PC-9 (cell line): ENCODE results near the gene SGMS1. TPM values are rescaled to one million over a fixed set of nuclear protein-coding genes. Genes with fewer than 3 reads are reported as not detected.

Experiments
- BruUV-seq: library from RNA; stranded (reverse); fragments of 400-500 nt; replicated peaks from 2 replicates; lab custom pipeline; 2021; lab: Mats Ljungman, UMichigan
- CTCF ChIA-PET: fragments of 300-600 bp; sonication (Branson Sonifier 250); formaldehyde crosslinking; loops from one replicate; lab custom pipeline; 2022; ENCODE audit warnings: antibody characterized with exemption; lab: Charles Lee
- POLR2A ChIA-PET: fragments of 300-600 bp; sonication (Branson Sonifier 250); formaldehyde crosslinking; loops from one replicate; lab custom pipeline; 2022; ENCODE audit warnings: antibody characterized with exemption; ENCODE audit not compliant: unreplicated experiment; lab: Charles Lee
- DNase-seq, 2 experiments: peaks; one replicate each; pipeline versions ENCODE4 v3.0.0 to v3.0.0-alpha.2; 2015 to 2022; ENCODE audit warnings: mixed read lengths in 1 of 2
- H2AFZ ChIP-seq: fragments of 200-600 bp; sonication (generic); 2 replicates; pipeline ENCODE4 v1.8.1; 2017; ENCODE audit warnings: antibody characterized with exemption
- H3F3A ChIP-seq: fragments of 200-600 bp; sonication (generic); 2 replicates; pipeline ENCODE4 v1.8.1; 2017; ENCODE audit warnings: antibody characterized with exemption, mild to moderate bottlenecking, low read depth; ENCODE audit not compliant: insufficient read depth
- H3K27ac ChIP-seq: fragments of 200-600 bp; sonication (generic); 2 replicates; pipeline ENCODE4 v1.6.1; 2016; ENCODE audit warnings: mixed run types
- H3K27me3 ChIP-seq: fragments of 200-600 bp; sonication (generic); 2 replicates; pipeline ENCODE4 v1.6.1; 2016; ENCODE audit warnings: low read depth, mixed run types; ENCODE audit not compliant: insufficient read depth
- H3K36me3 ChIP-seq: fragments of 200-600 bp; sonication (generic); 2 replicates; pipeline ENCODE4 v1.6.1; 2016; ENCODE audit warnings: low read depth, mixed run types
- H3K4me1 ChIP-seq: fragments of 200-600 bp; sonication (generic); replicated peaks from 2 replicates; pipeline ENCODE4 v1.6.1; 2016; ENCODE audit warnings: mixed run types; ENCODE audit not compliant: insufficient read depth
- H3K4me2 ChIP-seq: fragments of 200-600 bp; sonication (generic); 2 replicates; pipeline ENCODE4 v1.6.1; 2017; ENCODE audit warnings: mixed run types
- H3K4me3 ChIP-seq: fragments of 200-600 bp; sonication (generic); 2 replicates; pipeline ENCODE4 v1.6.1; 2016; ENCODE audit warnings: mixed run types
- H3K79me2 ChIP-seq: fragments of 200-600 bp; sonication (generic); 2 replicates; pipeline ENCODE4 v1.6.1; 2017; ENCODE audit warnings: low read depth, mixed run types
- H3K9me2 ChIP-seq: fragments of 200-600 bp; sonication (generic); 2 replicates; pipeline ENCODE4 v1.8.1; 2017; ENCODE audit warnings: mild to moderate bottlenecking; ENCODE audit not compliant: insufficient read depth
- H3K9me3 ChIP-seq: fragments of 200-600 bp; sonication (generic); 2 replicates; pipeline ENCODE4 v1.8.1; 2016; ENCODE audit warnings: low read depth; ENCODE audit not compliant: insufficient read depth
- H4K20me1 ChIP-seq: fragments of 200-600 bp; sonication (generic); 2 replicates; pipeline ENCODE4 v1.8.1; 2017; ENCODE audit not compliant: insufficient read depth
- EZH2 ChIP-seq: fragments of 200-600 bp; sonication (generic); IDR thresholded peaks from 2 replicates; pipeline ENCODE4 v1.8.0; 2017; ENCODE audit warnings: antibody characterized with exemption, low read depth
- intact Hi-C: fragments of 100-400 bp; cut with micrococcal nuclease; formaldehyde crosslinking; loops from one replicate; pipeline ENCODE4 v1.10.0; 2022; ENCODE audit not compliant: unreplicated experiment
- total RNA-seq: library from RNA; stranded (reverse); gene quantifications from 2 replicates; pipeline ENCODE4 v1.2.3, GENCODE V29; 2021
- TF ChIP-seq, protein P1 (sequence below): fragments of 200-600 bp; sonication (generic); conservative IDR thresholded peaks from 2 replicates; pipeline ENCODE4 v1.6.1; 2017; ENCODE audit warnings: mixed run types, antibody characterized with exemption, mild to moderate bottlenecking, moderate library complexity

SGMS1 gene
- total RNA-seq, 1 experiment from 2014 or later = 35.0 TPM

DNA sequence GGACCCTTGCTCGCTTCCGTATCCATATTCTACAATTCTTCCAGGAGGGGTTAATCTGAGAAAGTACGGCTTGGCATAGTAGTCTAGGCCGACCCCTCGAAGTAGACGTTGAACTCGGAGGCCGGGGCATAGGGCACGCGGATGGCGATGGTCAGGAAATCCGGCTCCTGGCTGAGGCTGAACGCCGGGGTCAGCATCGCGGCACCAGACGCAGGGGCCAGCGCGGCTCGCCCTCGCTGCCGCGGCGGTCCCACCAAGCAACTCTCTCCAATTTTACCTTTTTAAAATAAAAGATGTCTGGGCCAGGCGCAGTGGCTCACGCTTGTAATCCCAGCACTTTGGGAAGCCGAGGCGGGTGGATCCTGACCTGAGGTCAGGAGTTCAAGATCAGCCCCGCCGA, 7.3 kb upstream of the SGMS1 start:
- TF ChIP-seq EZH2 = no peak
- TF ChIP-seq, protein P1, sequence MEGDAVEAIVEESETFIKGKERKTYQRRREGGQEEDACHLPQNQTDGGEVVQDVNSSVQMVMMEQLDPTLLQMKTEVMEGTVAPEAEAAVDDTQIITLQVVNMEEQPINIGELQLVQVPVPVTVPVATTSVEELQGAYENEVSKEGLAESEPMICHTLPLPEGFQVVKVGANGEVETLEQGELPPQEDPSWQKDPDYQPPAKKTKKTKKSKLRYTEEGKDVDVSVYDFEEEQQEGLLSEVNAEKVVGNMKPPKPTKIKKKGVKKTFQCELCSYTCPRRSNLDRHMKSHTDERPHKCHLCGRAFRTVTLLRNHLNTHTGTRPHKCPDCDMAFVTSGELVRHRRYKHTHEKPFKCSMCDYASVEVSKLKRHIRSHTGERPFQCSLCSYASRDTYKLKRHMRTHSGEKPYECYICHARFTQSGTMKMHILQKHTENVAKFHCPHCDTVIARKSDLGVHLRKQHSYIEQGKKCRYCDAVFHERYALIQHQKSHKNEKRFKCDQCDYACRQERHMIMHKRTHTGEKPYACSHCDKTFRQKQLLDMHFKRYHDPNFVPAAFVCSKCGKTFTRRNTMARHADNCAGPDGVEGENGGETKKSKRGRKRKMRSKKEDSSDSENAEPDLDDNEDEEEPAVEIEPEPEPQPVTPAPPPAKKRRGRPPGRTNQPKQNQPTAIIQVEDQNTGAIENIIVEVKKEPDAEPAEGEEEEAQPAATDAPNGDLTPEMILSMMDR = no peak
- H3F3A ChIP-seq = peaks cover 2% of the 10 kb centered on the region; the same call in 1 of the 2 replicates

DNA sequence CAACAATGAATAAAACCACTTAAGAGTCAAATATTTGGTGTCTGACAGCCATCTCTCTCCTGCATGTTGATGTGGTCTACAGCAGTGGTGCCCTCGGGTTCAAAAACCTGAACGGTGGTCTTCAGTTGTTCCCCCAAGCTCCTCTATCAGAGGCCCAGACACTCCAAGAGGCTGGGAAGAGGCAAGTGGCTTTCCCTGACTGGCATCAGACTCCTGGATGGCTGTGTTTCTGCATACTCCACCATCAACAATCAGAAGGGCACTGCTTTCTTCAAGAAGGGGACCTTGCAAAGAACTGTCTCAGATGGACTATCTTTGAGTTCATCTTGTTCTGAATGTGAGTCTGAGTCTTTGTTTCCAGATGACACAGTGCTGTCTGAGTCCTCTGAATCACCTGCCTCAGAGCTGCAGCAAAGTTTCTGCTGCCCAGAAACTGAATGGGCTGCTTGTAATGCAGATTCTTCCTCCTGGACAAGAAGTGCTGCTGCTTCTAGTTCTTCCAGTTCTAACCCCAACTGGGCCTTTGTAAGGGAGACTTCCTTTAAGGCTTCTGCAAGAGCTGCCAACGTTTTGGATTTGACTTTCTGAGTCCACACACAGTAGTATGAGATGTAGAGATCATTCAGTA, 5.9 kb upstream of the SGMS1 start:
- Histone ChIP-seq H3K9me2 (no peaks in the 10 kb centered on the region), H2AFZ (no peak overlapping the region), H4K20me1 (no peaks in the 10 kb centered on the region), H3K79me2 (peaks cover 12% of the 10 kb centered on the region; the same call in 1 of the 2 replicates), H3K4me2 (no peak overlapping the region), H3K9me3 (no peaks in the 10 kb centered on the region), H3K27me3 (no peaks in the 10 kb centered on the region), H3K36me3 (no peaks in the 10 kb centered on the region), H3K27ac (no peak overlapping the region), H3K4me3 (no peak overlapping the region), H3K4me1 (peaks cover 12% of the 10 kb centered on the region), H3F3A (peaks cover 15% of the 10 kb centered on the region; the same call in 1 of the 2 replicates)
- TF ChIP-seq, protein P1 = no peak
- no peak for TF ChIP-seq EZH2
- intact Hi-C loops = no loop called here
- no TSS peak for BruUV-seq
- ChIA-PET CTCF (no interaction called here), POLR2A (no interaction called here)
- DNase-seq = no peak

More for the DNA sequence above, 7.3 kb upstream of the SGMS1 start:
- no peak overlapping the region for H2AFZ ChIP-seq
- intact Hi-C loops = no loop called here
- peaks cover 7% of the 10 kb centered on the region; the same call in 1 of the 2 replicates for H3K79me2 ChIP-seq
- H3K9me2 ChIP-seq = no peaks in the 10 kb centered on the region
- H3K27me3 ChIP-seq = no peaks in the 10 kb centered on the region
- no peak overlapping the region for H3K4me2 ChIP-seq
- H3K27ac ChIP-seq = no peak overlapping the region
- H3K36me3 ChIP-seq = no peaks in the 10 kb centered on the region
- DNase-seq = no peak
- H3K4me1 ChIP-seq = peaks cover 7% of the 10 kb centered on the region
- POLR2A ChIA-PET = no interaction called here
- no peaks in the 10 kb centered on the region for H4K20me1 ChIP-seq
- no peak overlapping the region for H3K4me3 ChIP-seq
- BruUV-seq = no TSS peak
- CTCF ChIA-PET = no interaction called here
- H3K9me3 ChIP-seq = no peaks in the 10 kb centered on the region

DNA sequence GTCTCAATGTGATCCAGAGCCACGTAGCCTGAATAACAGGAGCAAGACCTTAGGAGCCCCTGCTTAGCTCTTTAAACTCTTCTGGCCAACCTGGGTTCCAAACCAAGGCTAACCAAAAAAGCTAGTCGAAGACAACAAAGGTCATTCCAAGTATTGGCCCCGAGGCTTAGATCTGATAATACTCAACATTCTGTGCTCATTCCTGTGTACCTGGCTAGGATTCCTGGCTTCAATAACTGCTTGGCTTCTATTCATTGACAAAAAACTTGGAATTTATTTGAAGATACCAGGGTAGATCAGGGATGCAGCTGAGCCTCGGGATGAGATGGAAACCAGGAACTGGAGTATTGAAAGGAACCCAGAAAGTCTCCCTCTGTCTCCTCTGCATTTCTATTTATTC, 4.1 kb upstream of the SGMS1 start:
- H3K4me1 ChIP-seq = peaks cover 12% of the 10 kb centered on the region
- H3K9me2 ChIP-seq = no peaks in the 10 kb centered on the region
- ChIA-PET CTCF (no interaction called here), POLR2A (no interaction called here)
- H3F3A ChIP-seq = peaks cover 19% of the 10 kb centered on the region
- H3K27ac ChIP-seq = no peak overlapping the region
- peaks cover 15% of the 10 kb centered on the region for H3K79me2 ChIP-seq
- H2AFZ ChIP-seq = no peak overlapping the region
- H3K36me3 ChIP-seq = no peaks in the 10 kb centered on the region
- BruUV-seq = no TSS peak
- no peak overlapping the region for H3K4me2 ChIP-seq
- no peaks in the 10 kb centered on the region for H3K27me3 ChIP-seq
- no peak overlapping the region for H3K4me3 ChIP-seq
- intact Hi-C loops = no loop called here
- TF ChIP-seq, protein P1 = no peak
- TF ChIP-seq EZH2 = no peak
- no peak for DNase-seq
- H3K9me3 ChIP-seq = no peaks in the 10 kb centered on the region
- no peaks in the 10 kb centered on the region for H4K20me1 ChIP-seq
